ENCODE measurements around the gene MAVS.

- no peak for TF ChIP-seq CTCF (conservative IDR thresholded peaks at IDR 0.05; ENCODE audit: low read depth, low read length)
- no peak for TF ChIP-seq EZH2 (IDR thresholded peaks at IDR 0.05; ENCODE audit: low read length, unreplicated experiment)
Measured at GRCh38 chr20:3847429-3847940, 851 bp downstream of the MAVS start.
